NCI-H2196 treated with DMSO at 0.1 percent for 48 hours (cell line): ENCODE results near the gene DPEP1.

ENCODE experiments used
- DNase-seq: peaks from one replicate; lab custom pipeline; 2025; ENCODE audit not compliant: unreplicated experiment; lab: John Stamatoyannopoulos, UW

DPEP1 gene

GRCh38 chr16:89678258-89678657, 64.8 kb downstream of the DPEP1 start:
- DNase-seq, result no peak

GRCh38 chr16:89685916-89686315, 72.5 kb downstream of the DPEP1 start:
- no peak for DNase-seq

DNA sequence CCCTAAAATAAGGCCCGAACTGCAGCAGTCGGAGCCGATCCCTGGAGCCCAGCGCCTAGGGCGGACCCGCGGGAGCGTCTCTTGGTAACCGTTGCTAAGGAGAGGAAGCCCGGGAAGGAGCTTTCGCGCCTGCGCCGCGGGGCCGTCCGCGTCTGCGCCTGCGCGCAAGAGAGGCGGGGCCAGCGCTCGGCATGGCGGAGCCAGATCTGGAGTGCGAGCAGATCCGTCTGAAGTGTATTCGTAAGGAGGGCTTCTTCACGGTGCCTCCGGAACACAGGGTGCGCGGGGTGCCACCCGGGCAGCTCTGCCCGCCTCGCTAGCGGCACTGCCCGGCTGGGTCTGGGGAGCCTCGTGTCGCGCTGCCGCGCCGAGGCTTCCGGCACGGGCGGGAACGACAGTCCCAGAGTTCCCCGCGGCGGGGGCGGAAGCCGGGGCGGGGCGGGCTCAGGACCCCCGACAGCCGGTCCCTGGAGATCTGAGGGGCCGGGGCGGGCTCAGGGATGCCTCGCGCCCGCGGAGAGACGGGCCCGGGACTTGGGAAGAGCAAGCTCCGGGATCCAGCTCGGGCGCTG, 73.2 kb downstream of the DPEP1 start, which contains the start of gene CDK10:
Gene CDK10 (plus strand): TSS at position 170 of the 572 bp plus-strand sequence. CDS start 22 bp downstream, at position 192.
- DNase-seq, result peak; percentile 48

DNA sequence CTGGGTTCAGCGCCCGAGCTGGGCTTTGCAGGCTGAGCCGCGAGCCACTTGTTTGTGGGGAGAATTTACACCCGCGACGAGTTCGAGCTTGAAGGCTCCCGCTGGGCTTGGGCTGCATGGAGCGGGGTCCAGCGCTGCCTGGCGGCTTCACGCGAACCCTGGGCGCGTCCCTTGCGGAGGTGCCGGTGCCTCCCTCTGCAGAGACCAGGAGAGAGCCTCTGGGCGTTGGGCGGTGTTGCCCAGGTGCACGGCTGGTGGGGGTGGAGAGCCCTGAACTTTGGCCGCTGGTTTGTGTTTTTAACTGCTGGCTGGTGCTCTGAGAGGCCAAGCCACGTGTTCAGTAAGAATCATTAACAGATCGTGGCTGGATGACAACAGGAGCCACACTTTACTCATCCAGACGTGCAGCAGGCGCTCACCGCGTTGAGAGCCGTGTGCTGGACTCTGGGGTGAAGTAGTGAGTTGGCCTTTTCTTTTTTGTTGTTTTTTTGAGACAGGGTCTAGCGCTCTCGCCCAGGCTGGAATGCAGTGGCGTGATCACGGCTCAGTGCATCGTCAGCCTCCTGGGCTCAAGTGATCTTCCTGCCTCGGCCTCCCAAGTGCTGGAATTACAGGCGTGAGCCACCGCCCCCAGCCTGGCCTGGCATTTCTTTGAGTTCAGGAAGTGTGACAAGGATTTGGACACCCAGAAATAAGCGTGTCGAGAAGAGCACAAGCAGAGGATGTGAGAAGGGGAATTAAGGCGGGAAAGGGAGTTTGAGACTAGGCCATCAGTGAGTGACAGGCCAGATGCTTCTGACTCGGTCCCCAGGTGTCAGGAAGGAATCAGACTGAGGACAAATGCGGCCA, 73.9 kb downstream of the DPEP1 start:
- no peak for DNase-seq
